Measurements from ENCODE around the gene CNDP2.

CNDP2 gene

GRCh38 chr18:74478880-74479279 lies 17.3 kb upstream of the CNDP2 start:
- H3K4me3 ChIP-seq (ENCODE audit: insufficient read depth, low read length, poor library complexity, severe bottlenecking) = no peak overlapping the region
- H3K9ac ChIP-seq (ENCODE audit: low read length) = no peak overlapping the region
- H3K36me3 ChIP-seq (ENCODE audit: low read length) = no peaks in the 10 kb centered on the region
- no peaks in the 10 kb centered on the region for H4K20me1 ChIP-seq (ENCODE audit: low read depth, low read length)
- no peaks in the 10 kb centered on the region for H3K9me2 ChIP-seq (replicated peaks; ENCODE audit: insufficient read depth, low read length)
- no peaks in the 10 kb centered on the region for H3K79me2 ChIP-seq (ENCODE audit: insufficient read depth, low read length)
- no peak overlapping the region for H3K4me2 ChIP-seq (ENCODE audit: low read depth, low read length, poor library complexity, severe bottlenecking)
- H3K27ac ChIP-seq (ENCODE audit: low read depth, low read length) = no peak overlapping the region
- H3K9me3 ChIP-seq (ENCODE audit: insufficient read depth, low read length) = no peaks in the 10 kb centered on the region
- no peaks in the 10 kb centered on the region for H3F3A ChIP-seq (ENCODE audit: insufficient read depth)
- H3K27me3 ChIP-seq (ENCODE audit: low read length) = no peaks in the 10 kb centered on the region
- H2AFZ ChIP-seq (ENCODE audit: low read depth, low read length, severe bottlenecking) = no peak overlapping the region
- TF ChIP-seq CTCF (IDR thresholded peaks at IDR 0.05; ENCODE audit: insufficient read depth, low read length, poor library complexity, severe bottlenecking) (no peak), EZH2phosphoT487 (conservative IDR thresholded peaks at IDR 0.05; ENCODE audit: low read length) (no peak)

GRCh38 chr18:74479486-74480148 lies 16.5 kb upstream of the CNDP2 start:
- Histone ChIP-seq H3K27ac (ENCODE audit: low read depth, low read length) (no peak overlapping the region), H3K4me3 (ENCODE audit: insufficient read depth, low read length, poor library complexity, severe bottlenecking) (no peak overlapping the region), H4K20me1 (ENCODE audit: low read depth, low read length) (no peaks in the 10 kb centered on the region), H3K9me3 (ENCODE audit: insufficient read depth, low read length) (no peaks in the 10 kb centered on the region), H3K27me3 (ENCODE audit: low read length) (no peaks in the 10 kb centered on the region), H3K36me3 (ENCODE audit: low read length) (no peaks in the 10 kb centered on the region), H3K4me2 (ENCODE audit: low read depth, low read length, poor library complexity, severe bottlenecking) (no peak overlapping the region), H3K9me2 (replicated peaks; ENCODE audit: insufficient read depth, low read length) (no peaks in the 10 kb centered on the region), H3K9ac (ENCODE audit: low read length) (no peak overlapping the region), H3K79me2 (ENCODE audit: insufficient read depth, low read length) (no peaks in the 10 kb centered on the region), H2AFZ (ENCODE audit: low read depth, low read length, severe bottlenecking) (no peak overlapping the region), H3F3A (ENCODE audit: insufficient read depth) (no peaks in the 10 kb centered on the region)
- TF ChIP-seq CTCF (IDR thresholded peaks at IDR 0.05; ENCODE audit: insufficient read depth, low read length, poor library complexity, severe bottlenecking) = no peak
- TF ChIP-seq EZH2phosphoT487 (conservative IDR thresholded peaks at IDR 0.05; ENCODE audit: low read length) = no peak

- no peaks in the 10 kb centered on the region for H3K27me3 ChIP-seq (ENCODE audit: low read length)
- H2AFZ ChIP-seq (ENCODE audit: low read depth, low read length, severe bottlenecking) = no peak overlapping the region
- no peak overlapping the region for H3K27ac ChIP-seq (ENCODE audit: low read depth, low read length)
- no peaks in the 10 kb centered on the region for H3K36me3 ChIP-seq (ENCODE audit: low read length)
- H3K9me3 ChIP-seq (ENCODE audit: insufficient read depth, low read length) = no peaks in the 10 kb centered on the region
- no peaks in the 10 kb centered on the region for H3K9me2 ChIP-seq (replicated peaks; ENCODE audit: insufficient read depth, low read length)
- no peaks in the 10 kb centered on the region for H4K20me1 ChIP-seq (ENCODE audit: low read depth, low read length)
- H3K4me3 ChIP-seq (ENCODE audit: insufficient read depth, low read length, poor library complexity, severe bottlenecking) = no peak overlapping the region
- no peak overlapping the region for H3K9ac ChIP-seq (ENCODE audit: low read length)
- no peak for TF ChIP-seq EZH2phosphoT487 (conservative IDR thresholded peaks at IDR 0.05; ENCODE audit: low read length)
- TF ChIP-seq CTCF (IDR thresholded peaks at IDR 0.05; ENCODE audit: insufficient read depth, low read length, poor library complexity, severe bottlenecking) = no peak
- no peak overlapping the region for H3K4me2 ChIP-seq (ENCODE audit: low read depth, low read length, poor library complexity, severe bottlenecking)
- no peaks in the 10 kb centered on the region for H3F3A ChIP-seq (ENCODE audit: insufficient read depth)
- no peaks in the 10 kb centered on the region for H3K79me2 ChIP-seq (ENCODE audit: insufficient read depth, low read length)
Observed at GRCh38 chr18:74480149-74480651, 16.0 kb upstream of the CNDP2 start.

Data from SU-DHL-6 (cell line).